Measurements from ENCODE around the gene HHIPL2.

The HHIPL2 gene

DNA sequence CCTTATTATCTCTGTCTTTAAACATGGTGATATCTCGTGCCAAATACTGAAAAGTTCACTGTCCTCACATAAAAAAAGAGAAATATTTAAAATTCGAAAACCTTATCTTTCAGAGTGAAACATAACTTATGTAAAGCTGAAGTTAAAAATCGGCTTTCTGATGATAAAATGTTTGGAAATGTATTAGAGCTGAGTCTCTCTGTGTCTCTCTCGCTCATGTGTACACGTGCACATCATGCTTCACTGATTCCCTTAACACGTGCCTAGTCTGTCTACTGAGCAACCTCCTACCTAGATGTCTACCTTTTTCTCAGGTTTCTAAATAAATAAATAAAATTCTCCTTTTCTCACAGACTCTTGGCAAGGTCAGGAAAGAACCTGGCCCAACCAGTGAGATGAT lies 17.1 kb downstream of the HHIPL2 start (continued):
- TF ChIP-seq ZNF70 (CRISPR knock-in tag; IDR thresholded peaks at IDR 0.05) = no peak
- no peak for TF ChIP-seq ARNTL (CRISPR knock-in tag; IDR thresholded peaks at IDR 0.05; ENCODE audit: borderline replicate concordance, low read depth)

DNA sequence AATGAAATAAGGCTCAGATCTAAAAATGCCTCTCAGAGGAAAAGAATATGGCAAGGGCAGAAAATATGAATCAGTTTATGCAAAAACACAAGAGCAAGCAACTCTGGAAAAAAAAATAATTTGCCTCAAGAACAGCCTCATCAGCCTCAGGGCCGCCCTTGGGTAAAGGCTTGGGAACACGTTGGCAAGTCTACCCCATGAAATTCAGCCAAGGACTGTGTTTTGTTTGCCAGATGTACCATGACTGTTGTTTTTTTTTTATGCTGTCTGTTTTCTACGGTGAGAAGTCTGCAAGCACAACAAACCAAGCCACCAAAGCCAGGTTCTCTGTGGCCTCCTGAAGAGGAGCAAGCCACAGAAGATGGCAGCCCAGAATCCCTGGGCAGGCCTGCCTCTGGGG lies 18.0 kb downstream of the HHIPL2 start:
- ATAC-seq = no peak
- TF ChIP-seq, protein P1, sequence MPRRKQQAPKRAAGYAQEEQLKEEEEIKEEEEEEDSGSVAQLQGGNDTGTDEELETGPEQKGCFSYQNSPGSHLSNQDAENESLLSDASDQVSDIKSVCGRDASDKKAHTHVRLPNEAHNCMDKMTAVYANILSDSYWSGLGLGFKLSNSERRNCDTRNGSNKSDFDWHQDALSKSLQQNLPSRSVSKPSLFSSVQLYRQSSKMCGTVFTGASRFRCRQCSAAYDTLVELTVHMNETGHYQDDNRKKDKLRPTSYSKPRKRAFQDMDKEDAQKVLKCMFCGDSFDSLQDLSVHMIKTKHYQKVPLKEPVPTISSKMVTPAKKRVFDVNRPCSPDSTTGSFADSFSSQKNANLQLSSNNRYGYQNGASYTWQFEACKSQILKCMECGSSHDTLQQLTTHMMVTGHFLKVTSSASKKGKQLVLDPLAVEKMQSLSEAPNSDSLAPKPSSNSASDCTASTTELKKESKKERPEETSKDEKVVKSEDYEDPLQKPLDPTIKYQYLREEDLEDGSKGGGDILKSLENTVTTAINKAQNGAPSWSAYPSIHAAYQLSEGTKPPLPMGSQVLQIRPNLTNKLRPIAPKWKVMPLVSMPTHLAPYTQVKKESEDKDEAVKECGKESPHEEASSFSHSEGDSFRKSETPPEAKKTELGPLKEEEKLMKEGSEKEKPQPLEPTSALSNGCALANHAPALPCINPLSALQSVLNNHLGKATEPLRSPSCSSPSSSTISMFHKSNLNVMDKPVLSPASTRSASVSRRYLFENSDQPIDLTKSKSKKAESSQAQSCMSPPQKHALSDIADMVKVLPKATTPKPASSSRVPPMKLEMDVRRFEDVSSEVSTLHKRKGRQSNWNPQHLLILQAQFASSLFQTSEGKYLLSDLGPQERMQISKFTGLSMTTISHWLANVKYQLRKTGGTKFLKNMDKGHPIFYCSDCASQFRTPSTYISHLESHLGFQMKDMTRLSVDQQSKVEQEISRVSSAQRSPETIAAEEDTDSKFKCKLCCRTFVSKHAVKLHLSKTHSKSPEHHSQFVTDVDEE (CRISPR knock-in tag; IDR thresholded peaks at IDR 0.05) = no peak
- TF ChIP-seq PPARA (CRISPR knock-in tag; IDR thresholded peaks at IDR 0.05; ENCODE audit: borderline replicate concordance) = no peak
- TF ChIP-seq ESRRG (CRISPR knock-in tag; IDR thresholded peaks at IDR 0.05) = no peak

DNA sequence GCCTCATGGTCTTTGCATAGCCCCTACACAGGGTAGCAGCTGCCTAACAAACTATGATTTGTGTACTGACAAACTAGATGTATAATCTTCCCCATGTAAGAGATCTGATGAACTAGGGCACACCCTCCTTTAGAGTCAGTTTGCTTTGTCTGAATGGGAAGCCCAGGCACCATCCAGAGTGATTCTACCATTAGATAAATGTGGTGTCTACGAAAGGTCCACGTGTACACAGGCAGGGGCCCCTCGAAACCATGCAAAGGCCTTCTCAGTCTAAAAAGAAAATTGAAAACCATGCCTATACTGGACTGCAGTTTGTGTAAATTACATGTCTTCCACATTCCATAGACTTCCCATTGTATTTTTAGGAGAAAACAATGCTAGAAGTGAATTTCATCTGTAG lies 18.7 kb downstream of the HHIPL2 start:
- no peak for TF ChIP-seq BACH2 (CRISPR knock-in tag; IDR thresholded peaks at IDR 0.05; ENCODE audit: borderline replicate concordance)
- no peak for TF ChIP-seq ZFP3 (CRISPR knock-in tag; IDR thresholded peaks at IDR 0.05)
- TF ChIP-seq ZNF70 (CRISPR knock-in tag; IDR thresholded peaks at IDR 0.05) = no peak
- no peak for TF ChIP-seq ESRRG (CRISPR knock-in tag; IDR thresholded peaks at IDR 0.05)
- TF ChIP-seq, protein P2, sequence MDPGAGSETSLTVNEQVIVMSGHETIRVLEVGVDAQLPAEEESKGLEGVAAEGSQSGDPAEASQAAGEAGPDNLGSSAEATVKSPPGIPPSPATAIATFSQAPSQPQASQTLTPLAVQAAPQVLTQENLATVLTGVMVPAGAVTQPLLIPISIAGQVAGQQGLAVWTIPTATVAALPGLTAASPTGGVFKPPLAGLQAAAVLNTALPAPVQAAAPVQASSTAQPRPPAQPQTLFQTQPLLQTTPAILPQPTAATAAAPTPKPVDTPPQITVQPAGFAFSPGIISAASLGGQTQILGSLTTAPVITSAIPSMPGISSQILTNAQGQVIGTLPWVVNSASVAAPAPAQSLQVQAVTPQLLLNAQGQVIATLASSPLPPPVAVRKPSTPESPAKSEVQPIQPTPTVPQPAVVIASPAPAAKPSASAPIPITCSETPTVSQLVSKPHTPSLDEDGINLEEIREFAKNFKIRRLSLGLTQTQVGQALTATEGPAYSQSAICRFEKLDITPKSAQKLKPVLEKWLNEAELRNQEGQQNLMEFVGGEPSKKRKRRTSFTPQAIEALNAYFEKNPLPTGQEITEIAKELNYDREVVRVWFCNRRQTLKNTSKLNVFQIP (CRISPR knock-in tag; IDR thresholded peaks at IDR 0.05; ENCODE audit: borderline replicate concordance, low read depth) = no peak
- TF ChIP-seq, protein P1 (CRISPR knock-in tag; IDR thresholded peaks at IDR 0.05) = no peak
- no peak for TF ChIP-seq ISL1 (CRISPR knock-in tag; IDR thresholded peaks at IDR 0.05)
- TF ChIP-seq GLIS3 (CRISPR knock-in tag; IDR thresholded peaks at IDR 0.05) = no peak
- TF ChIP-seq ARNTL (CRISPR knock-in tag; IDR thresholded peaks at IDR 0.05; ENCODE audit: borderline replicate concordance, low read depth) = no peak
- ATAC-seq = no peak

DNA sequence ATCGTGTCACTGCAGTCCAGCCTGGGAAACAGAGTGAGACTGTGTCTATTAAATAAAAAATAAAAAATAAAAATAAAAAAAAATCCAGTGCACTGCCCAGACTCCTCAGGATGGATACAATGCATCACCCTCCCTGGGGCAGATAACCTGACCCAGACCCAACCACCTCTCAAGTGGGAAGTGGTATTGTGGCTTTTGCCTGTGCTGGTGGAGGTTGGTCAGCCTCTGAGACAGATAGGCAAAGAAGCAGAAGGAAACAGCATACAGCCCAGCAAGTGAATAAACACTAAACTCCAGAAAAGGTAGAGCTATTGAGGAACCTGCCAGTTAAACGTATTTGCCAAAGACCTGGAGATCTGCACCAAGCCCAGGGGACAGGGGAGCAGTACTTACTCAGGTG lies 22.0 kb downstream of the HHIPL2 start:
- no peak for ATAC-seq
- no peak for TF ChIP-seq TOX (CRISPR knock-in tag; IDR thresholded peaks at IDR 0.05; ENCODE audit: borderline replicate concordance)
- no peak for TF ChIP-seq OSR1 (CRISPR knock-in tag; IDR thresholded peaks at IDR 0.05)
- no peak for TF ChIP-seq ZFP30 (CRISPR knock-in tag; IDR thresholded peaks at IDR 0.05)
- no peak for TF ChIP-seq BACH2 (CRISPR knock-in tag; IDR thresholded peaks at IDR 0.05; ENCODE audit: borderline replicate concordance)
- TF ChIP-seq, protein P3, sequence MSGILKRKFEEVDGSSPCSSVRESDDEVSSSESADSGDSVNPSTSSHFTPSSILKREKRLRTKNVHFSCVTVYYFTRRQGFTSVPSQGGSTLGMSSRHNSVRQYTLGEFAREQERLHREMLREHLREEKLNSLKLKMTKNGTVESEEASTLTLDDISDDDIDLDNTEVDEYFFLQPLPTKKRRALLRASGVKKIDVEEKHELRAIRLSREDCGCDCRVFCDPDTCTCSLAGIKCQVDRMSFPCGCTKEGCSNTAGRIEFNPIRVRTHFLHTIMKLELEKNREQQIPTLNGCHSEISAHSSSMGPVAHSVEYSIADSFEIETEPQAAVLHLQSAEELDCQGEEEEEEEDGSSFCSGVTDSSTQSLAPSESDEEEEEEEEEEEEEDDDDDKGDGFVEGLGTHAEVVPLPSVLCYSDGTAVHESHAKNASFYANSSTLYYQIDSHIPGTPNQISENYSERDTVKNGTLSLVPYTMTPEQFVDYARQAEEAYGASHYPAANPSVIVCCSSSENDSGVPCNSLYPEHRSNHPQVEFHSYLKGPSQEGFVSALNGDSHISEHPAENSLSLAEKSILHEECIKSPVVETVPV (CRISPR knock-in tag; IDR thresholded peaks at IDR 0.05) = no peak
- TF ChIP-seq, protein P2 (CRISPR knock-in tag; IDR thresholded peaks at IDR 0.05; ENCODE audit: borderline replicate concordance, low read depth) = no peak
- TF ChIP-seq PPARA (CRISPR knock-in tag; IDR thresholded peaks at IDR 0.05; ENCODE audit: borderline replicate concordance) = no peak
- TF ChIP-seq, protein P1 (CRISPR knock-in tag; IDR thresholded peaks at IDR 0.05) = no peak
- no peak for TF ChIP-seq SNAI2 (CRISPR knock-in tag; IDR thresholded peaks at IDR 0.05)
- TF ChIP-seq ESRRG (CRISPR knock-in tag; IDR thresholded peaks at IDR 0.05) = no peak
- TF ChIP-seq, protein P4, sequence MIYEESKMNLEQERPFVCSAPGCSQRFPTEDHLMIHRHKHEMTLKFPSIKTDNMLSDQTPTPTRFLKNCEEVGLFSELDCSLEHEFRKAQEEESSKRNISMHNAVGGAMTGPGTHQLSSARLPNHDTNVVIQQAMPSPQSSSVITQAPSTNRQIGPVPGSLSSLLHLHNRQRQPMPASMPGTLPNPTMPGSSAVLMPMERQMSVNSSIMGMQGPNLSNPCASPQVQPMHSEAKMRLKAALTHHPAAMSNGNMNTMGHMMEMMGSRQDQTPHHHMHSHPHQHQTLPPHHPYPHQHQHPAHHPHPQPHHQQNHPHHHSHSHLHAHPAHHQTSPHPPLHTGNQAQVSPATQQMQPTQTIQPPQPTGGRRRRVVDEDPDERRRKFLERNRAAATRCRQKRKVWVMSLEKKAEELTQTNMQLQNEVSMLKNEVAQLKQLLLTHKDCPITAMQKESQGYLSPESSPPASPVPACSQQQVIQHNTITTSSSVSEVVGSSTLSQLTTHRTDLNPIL (CRISPR knock-in tag; IDR thresholded peaks at IDR 0.05; ENCODE audit: low read depth) = no peak
- TF ChIP-seq GLIS3 (CRISPR knock-in tag; IDR thresholded peaks at IDR 0.05) = no peak
- TF ChIP-seq ZNF565 (CRISPR knock-in tag; conservative IDR thresholded peaks at IDR 0.05; ENCODE audit: low read depth) = no peak
- TF ChIP-seq RARB (CRISPR knock-in tag; IDR thresholded peaks at IDR 0.05) = no peak
- no peak for TF ChIP-seq ZFP3 (CRISPR knock-in tag; IDR thresholded peaks at IDR 0.05)
- no peak for TF ChIP-seq ZNF70 (CRISPR knock-in tag; IDR thresholded peaks at IDR 0.05)

All from SK-N-SH treated with all-trans-retinoic acid at 6 μM for 48 hours (cell line).